SJSA1 (cell line): Measurements from ENCODE around the gene ECHS1. TPM values are rescaled to one million over a fixed set of nuclear protein-coding genes. Genes with fewer than 3 reads are reported as not detected.

Source experiments
- DNase-seq, 2 experiments: peaks; one replicate each; pipeline ENCODE4 v3.0.0-alpha.2; 2015 to 2020; ENCODE audit warnings: low spot score in 2 of 2, low read depth in 1 of 2
- H3K27ac ChIP-seq: fragments of 250-450 bp; sonication (Bioruptor Pico); 2 replicates; pipeline ENCODE4 v1.5.1; 2020; ENCODE audit warnings: mild to moderate bottlenecking, moderate library complexity
- H3K27me3 ChIP-seq: fragments of 250-450 bp; sonication (Bioruptor Pico); replicated peaks from 2 replicates; pipeline ENCODE4 v1.5.1; 2020; ENCODE audit warnings: mild to moderate bottlenecking, moderate library complexity
- H3K36me3 ChIP-seq: fragments of 250-450 bp; sonication (Bioruptor Pico); 2 replicates; pipeline ENCODE4 v1.5.1; 2020; ENCODE audit warnings: mild to moderate bottlenecking
- H3K4me1 ChIP-seq: fragments of 250-450 bp; sonication (Bioruptor Pico); replicated peaks from 2 replicates; pipeline ENCODE4 v1.6.1; 2021; ENCODE audit warnings: mild to moderate bottlenecking
- H3K4me3 ChIP-seq: fragments of 250-450 bp; sonication (Bioruptor Pico); 2 replicates; pipeline ENCODE4 v1.5.1; 2020; ENCODE audit warnings: mild to moderate bottlenecking
- H3K9me3 ChIP-seq: fragments of 250-450 bp; sonication (Bioruptor Pico); replicated peaks from 2 replicates; pipeline ENCODE4 v1.5.1; 2020; ENCODE audit warnings: mild to moderate bottlenecking
- total RNA-seq: library from RNA; depleted of rRNA; stranded (reverse); fragments of >200 nt; shearing (Covaris generic); gene quantifications from 2 replicates; pipeline ENCODE4 v1.2.3, GENCODE V29; 2014; rRNA removed

The ECHS1 gene
- total RNA-seq, 1 experiment from 2014 or later: 106 TPM

- Histone ChIP-seq H3K27ac (no peak overlapping the region), H3K4me3 (peak overlapping the region; percentile 23; the same call in 1 of the 2 replicates)
- DNase-seq: peak in 1 of 2 experiments; percentile 53
Observed at GRCh38 chr10:133318494-133319127, 54.5 kb downstream of the ECHS1 start.

DNA sequence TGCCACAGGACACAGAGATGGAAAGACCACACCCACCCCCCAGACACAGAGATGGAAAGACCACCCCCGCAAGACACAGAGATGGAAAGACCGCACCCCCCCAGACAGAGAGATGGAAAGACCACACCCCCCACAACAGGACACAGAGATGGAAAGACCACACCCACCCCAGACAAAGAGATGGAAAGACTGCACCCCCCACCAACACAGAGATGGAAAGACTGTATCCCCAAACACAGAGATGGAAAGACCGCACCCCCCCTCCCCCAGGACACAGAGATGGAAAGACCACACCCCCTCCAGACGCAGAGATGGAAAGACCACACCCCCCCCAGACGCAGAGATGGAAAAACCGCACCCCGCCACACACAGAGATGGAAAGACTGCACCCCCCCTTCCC, 56.4 kb downstream of the ECHS1 start:
- Histone ChIP-seq H3K9me3 (no peaks in the 10 kb centered on the region), H3K27me3 (no peaks in the 10 kb centered on the region), H3K36me3 (peaks cover 9% of the 10 kb centered on the region), H3K27ac (no peak overlapping the region), H3K4me3 (no peak overlapping the region), H3K4me1 (peaks cover 5% of the 10 kb centered on the region)
- DNase-seq: no peak

More at GRCh38 chr10:133318494-133319127, 54.5 kb downstream of the ECHS1 start:
- Histone ChIP-seq H3K9me3 (no peaks in the 10 kb centered on the region), H3K36me3 (no peaks in the 10 kb centered on the region; the same call in 1 of the 2 replicates), H3K4me1 (peaks cover 5% of the 10 kb centered on the region), H3K27me3 (no peaks in the 10 kb centered on the region)

GRCh38 chr10:133316266-133316665, 56.9 kb downstream of the ECHS1 start:
- Histone ChIP-seq H3K36me3 (peaks cover 9% of the 10 kb centered on the region), H3K27ac (no peak overlapping the region)

GRCh38 chr10:133315847-133316246, 57.3 kb downstream of the ECHS1 start:
- Histone ChIP-seq H3K27ac (no peak overlapping the region), H3K9me3 (no peaks in the 10 kb centered on the region), H3K4me3 (no peak overlapping the region), H3K4me1 (peaks cover 5% of the 10 kb centered on the region), H3K27me3 (no peaks in the 10 kb centered on the region), H3K36me3 (peaks cover 13% of the 10 kb centered on the region)
- DNase-seq: no peak

More at GRCh38 chr10:133316266-133316665, 56.9 kb downstream of the ECHS1 start:
- no peaks in the 10 kb centered on the region for H3K9me3 ChIP-seq
- no peak overlapping the region for H3K4me3 ChIP-seq
- H3K4me1 ChIP-seq: peaks cover 5% of the 10 kb centered on the region
- H3K27me3 ChIP-seq: no peaks in the 10 kb centered on the region
- DNase-seq: no peak

DNA sequence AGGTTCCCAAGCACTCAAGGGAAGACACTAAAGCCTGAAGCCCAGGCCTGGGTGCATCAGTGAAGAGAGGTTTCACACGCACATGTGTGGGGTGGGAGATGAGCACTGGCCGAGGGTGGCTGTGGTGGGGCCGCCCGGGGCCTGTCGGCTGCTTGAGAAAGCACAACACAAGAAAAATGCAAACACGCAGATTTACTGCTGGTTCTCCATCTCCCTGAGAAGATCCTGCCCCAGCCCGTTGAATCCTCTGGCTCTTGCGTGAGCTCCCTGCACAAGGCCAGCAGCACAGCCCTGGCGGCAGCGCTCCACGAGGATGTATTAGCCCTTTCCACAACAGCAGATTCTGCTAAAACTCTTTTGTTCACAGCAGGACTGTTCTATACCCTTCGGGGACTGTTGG, 58.2 kb downstream of the ECHS1 start:
- H3K9me3 ChIP-seq: no peaks in the 10 kb centered on the region
- no peaks in the 10 kb centered on the region for H3K27me3 ChIP-seq
- peaks cover 21% of the 10 kb centered on the region for H3K36me3 ChIP-seq
- DNase-seq: no peak
- H3K27ac ChIP-seq: no peak overlapping the region
- peaks cover 5% of the 10 kb centered on the region for H3K4me1 ChIP-seq
- H3K4me3 ChIP-seq: no peak overlapping the region

DNA sequence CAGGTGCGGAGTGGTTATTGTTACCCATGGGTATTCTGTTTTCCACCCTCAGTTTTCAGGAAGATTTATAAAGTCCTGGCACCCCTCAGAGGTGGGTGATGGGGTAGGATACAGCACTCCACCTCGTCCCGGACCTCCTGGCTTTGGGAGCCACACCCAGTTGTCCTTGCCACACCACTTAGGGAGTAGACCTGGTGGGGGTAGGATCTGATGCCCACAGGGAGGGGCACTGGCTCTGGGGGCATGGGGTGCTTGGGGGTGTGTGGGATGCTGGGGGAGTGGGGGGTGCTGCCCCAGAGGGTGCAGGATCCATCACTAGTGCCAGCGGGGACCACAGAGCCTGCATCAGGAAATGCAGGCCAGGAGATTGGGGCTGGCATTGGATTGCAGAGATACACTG, 60.0 kb downstream of the ECHS1 start:
- Histone ChIP-seq H3K4me3 (no peak overlapping the region), H3K27me3 (no peaks in the 10 kb centered on the region), H3K4me1 (no peaks in the 10 kb centered on the region; the same call in 1 of the 2 replicates), H3K36me3 (peaks cover 36% of the 10 kb centered on the region), H3K27ac (no peak overlapping the region), H3K9me3 (no peaks in the 10 kb centered on the region)
- no peak for DNase-seq

GRCh38 chr10:133312769-133313145, 60.4 kb downstream of the ECHS1 start:
- DNase-seq: no peak
- Histone ChIP-seq H3K27ac (no peak overlapping the region), H3K9me3 (no peaks in the 10 kb centered on the region), H3K4me3 (no peak overlapping the region), H3K4me1 (no peaks in the 10 kb centered on the region; the same call in 1 of the 2 replicates), H3K27me3 (no peaks in the 10 kb centered on the region), H3K36me3 (peaks cover 39% of the 10 kb centered on the region)

Other genes starting within 250 kb of the ECHS1 start
- gene KNDC1, start 213.1 kb downstream of the ECHS1 start, total RNA-seq: 0.11 TPM in 1 of 2 replicates, not detected in the other
- not detected in 2 replicates for gene UTF1, start 143.1 kb downstream of the ECHS1 start, total RNA-seq
- gene VENTX, start 135.5 kb downstream of the ECHS1 start, total RNA-seq: not detected in 2 replicates
- gene ADAM8, start 96.5 kb downstream of the ECHS1 start, total RNA-seq: 0.03 TPM in 1 of 2 replicates, not detected in the other
- gene TUBGCP2, start 64.5 kb downstream of the ECHS1 start, total RNA-seq: 49.7 and 74.3 TPM in 2 replicates
- 22.7 and 37.9 TPM in 2 replicates for gene ZNF511, start 64.4 kb downstream of the ECHS1 start, total RNA-seq
- not detected in 2 replicates for gene CALY, start 36.5 kb downstream of the ECHS1 start, total RNA-seq
- gene PRAP1, start 26.0 kb downstream of the ECHS1 start, total RNA-seq: not detected in 2 replicates
- gene FUOM, start 15.3 kb downstream of the ECHS1 start, total RNA-seq: 2.5 and 6.2 TPM in 2 replicates
- 8.7 and 9.9 TPM in 2 replicates for gene PAOX, start 5.9 kb upstream of the ECHS1 start, total RNA-seq
- 36.8 and 50.5 TPM in 2 replicates for gene MTG1, start 20.8 kb upstream of the ECHS1 start, total RNA-seq
- gene SPRN, start 51.3 kb upstream of the ECHS1 start, total RNA-seq: not detected in 2 replicates
- gene SCART1, start 80.6 kb upstream of the ECHS1 start, total RNA-seq: 0.09 and 0.18 TPM in 2 replicates
- 0.37 TPM in 1 of 2 replicates, not detected in the other for gene CYP2E1, start 154.0 kb upstream of the ECHS1 start, total RNA-seq
- gene SYCE1, start 192.2 kb upstream of the ECHS1 start, total RNA-seq: not detected in 2 replicates